ENCODE measurements around the gene OR9Q1.
"Not testable (repeated sequence)": the region's sequence is repeated elsewhere in the genome, so short reads cannot be mapped to it uniquely, and the experiment has no call there.

DNA sequence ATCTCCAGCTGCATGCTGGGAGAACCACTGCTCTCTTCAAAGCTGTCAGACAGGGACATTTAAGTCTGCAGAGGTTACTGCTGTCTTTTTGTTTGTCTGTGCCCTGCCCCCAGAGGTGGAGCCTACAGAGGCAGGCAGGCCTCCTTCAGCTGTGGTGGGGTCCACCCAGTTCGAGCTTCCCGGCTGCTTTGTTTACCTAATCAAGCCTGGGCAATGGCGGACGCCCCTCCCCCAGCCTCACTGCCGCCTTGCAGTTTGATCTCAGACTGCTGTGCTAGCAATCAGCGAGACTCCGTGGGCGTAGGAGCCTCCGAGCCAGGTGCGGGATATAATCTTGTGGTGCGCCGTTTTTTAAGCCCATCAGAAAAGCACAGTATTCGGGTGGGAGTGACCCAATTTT lies 24.2 kb upstream of the OR9Q1 start:
- TF ChIP-seq CTCF (IDR thresholded peaks at IDR 0.05; ENCODE audit: low read depth, low read length, missing input control); MAX (IDR thresholded peaks at IDR 0.05); SP1 (IDR thresholded peaks at IDR 0.05); TAF1 (conservative IDR thresholded peaks at IDR 0.05): not testable (repeated sequence)
- TF ChIP-seq, protein P1, sequence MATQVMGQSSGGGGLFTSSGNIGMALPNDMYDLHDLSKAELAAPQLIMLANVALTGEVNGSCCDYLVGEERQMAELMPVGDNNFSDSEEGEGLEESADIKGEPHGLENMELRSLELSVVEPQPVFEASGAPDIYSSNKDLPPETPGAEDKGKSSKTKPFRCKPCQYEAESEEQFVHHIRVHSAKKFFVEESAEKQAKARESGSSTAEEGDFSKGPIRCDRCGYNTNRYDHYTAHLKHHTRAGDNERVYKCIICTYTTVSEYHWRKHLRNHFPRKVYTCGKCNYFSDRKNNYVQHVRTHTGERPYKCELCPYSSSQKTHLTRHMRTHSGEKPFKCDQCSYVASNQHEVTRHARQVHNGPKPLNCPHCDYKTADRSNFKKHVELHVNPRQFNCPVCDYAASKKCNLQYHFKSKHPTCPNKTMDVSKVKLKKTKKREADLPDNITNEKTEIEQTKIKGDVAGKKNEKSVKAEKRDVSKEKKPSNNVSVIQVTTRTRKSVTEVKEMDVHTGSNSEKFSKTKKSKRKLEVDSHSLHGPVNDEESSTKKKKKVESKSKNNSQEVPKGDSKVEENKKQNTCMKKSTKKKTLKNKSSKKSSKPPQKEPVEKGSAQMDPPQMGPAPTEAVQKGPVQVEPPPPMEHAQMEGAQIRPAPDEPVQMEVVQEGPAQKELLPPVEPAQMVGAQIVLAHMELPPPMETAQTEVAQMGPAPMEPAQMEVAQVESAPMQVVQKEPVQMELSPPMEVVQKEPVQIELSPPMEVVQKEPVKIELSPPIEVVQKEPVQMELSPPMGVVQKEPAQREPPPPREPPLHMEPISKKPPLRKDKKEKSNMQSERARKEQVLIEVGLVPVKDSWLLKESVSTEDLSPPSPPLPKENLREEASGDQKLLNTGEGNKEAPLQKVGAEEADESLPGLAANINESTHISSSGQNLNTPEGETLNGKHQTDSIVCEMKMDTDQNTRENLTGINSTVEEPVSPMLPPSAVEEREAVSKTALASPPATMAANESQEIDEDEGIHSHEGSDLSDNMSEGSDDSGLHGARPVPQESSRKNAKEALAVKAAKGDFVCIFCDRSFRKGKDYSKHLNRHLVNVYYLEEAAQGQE (IDR thresholded peaks at IDR 0.05) = not testable (repeated sequence)
